Fibroblast of lung (primary cell): ENCODE results near the gene ZC3HAV1.

Experiments used
- EZH2 ChIP-seq: IDR thresholded peaks from 2 replicates; pipeline ENCODE4 v1.5.1; 2012; ENCODE audit warnings: low read length, control low read depth, mild to moderate bottlenecking; ENCODE audit errors: missing control alignments
- TF ChIP-seq, protein P1 (sequence below), 2 donors: IDR thresholded peaks in 1 of 2; conservative IDR thresholded peaks in 1 of 2; 1 replicate in 1 of 2; 2 replicates in 1 of 2; pipeline ENCODE4 v1.5.1; 2011 to 2012; ENCODE audit warnings: low read length in 2 of 2, control low read depth in 1 of 2, inconsistent platforms in 1 of 2, low read depth in 1 of 2, mild to moderate bottlenecking in 1 of 2

DNA sequence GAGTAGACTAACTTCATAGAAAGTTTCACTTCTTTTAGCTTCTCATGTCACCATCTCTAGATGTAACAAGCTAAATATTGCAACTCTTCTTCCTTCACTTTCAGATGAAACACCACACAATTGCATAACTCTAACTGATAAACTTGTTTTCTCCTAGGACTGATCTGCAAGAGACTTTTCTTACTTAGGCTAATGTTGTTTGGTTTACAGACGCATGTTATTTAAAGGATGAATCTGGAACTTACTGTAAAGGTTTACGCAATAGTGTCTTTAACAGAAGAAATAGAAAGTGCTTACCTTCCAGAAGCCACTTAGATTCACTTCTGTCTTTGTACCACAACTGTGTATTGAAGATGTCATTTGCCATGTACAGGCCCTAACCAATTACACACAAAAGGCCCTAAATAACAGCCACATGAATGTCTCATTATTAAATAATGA, 22.1 kb upstream of the ZC3HAV1 start:
- TF ChIP-seq, protein P1, sequence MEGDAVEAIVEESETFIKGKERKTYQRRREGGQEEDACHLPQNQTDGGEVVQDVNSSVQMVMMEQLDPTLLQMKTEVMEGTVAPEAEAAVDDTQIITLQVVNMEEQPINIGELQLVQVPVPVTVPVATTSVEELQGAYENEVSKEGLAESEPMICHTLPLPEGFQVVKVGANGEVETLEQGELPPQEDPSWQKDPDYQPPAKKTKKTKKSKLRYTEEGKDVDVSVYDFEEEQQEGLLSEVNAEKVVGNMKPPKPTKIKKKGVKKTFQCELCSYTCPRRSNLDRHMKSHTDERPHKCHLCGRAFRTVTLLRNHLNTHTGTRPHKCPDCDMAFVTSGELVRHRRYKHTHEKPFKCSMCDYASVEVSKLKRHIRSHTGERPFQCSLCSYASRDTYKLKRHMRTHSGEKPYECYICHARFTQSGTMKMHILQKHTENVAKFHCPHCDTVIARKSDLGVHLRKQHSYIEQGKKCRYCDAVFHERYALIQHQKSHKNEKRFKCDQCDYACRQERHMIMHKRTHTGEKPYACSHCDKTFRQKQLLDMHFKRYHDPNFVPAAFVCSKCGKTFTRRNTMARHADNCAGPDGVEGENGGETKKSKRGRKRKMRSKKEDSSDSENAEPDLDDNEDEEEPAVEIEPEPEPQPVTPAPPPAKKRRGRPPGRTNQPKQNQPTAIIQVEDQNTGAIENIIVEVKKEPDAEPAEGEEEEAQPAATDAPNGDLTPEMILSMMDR (conservative IDR thresholded peaks at IDR 0.05 in 1 of 2, IDR thresholded peaks at IDR 0.05 in 1 of 2; ENCODE audit: low read depth in 1 of 2, low read length in 2 of 2) = no peak
- no peak for TF ChIP-seq EZH2
